Stimulated activated CD4-positive, alpha-beta T cell treated with anti-CD3 and anti-CD28 coated beads, Interleukin-2, amount 100 ng/mL, for 24 hours (primary cell): ENCODE measurements around the gene RBM12.

ENCODE experiments used
- DNase-seq, 2 donors: peaks; one replicate each; pipeline ENCODE4 v3.0.0-alpha.2; 2020

RBM12 gene

GRCh38 chr20:35652641-35653429, 11.9 kb downstream of the RBM12 start:
- DNase-seq = no peak

- DNase-seq = no peak
Observed at GRCh38 chr20:35651958-35652357, 12.7 kb downstream of the RBM12 start.

- no peak for DNase-seq
Observed at GRCh38 chr20:35650632-35651031, 14.1 kb downstream of the RBM12 start.

- no peak for DNase-seq
Observed at GRCh38 chr20:35648836-35649235, 15.9 kb downstream of the RBM12 start.

GRCh38 chr20:35644806-35645205, 19.9 kb downstream of the RBM12 start:
- DNase-seq = no peak

- no peak for DNase-seq
Observed at GRCh38 chr20:35643045-35643444, 21.7 kb downstream of the RBM12 start.

GRCh38 chr20:35641743-35642142, 23.0 kb downstream of the RBM12 start:
- DNase-seq = no peak

- DNase-seq = no peak
Observed at GRCh38 chr20:35640724-35641123, 24.0 kb downstream of the RBM12 start.

GRCh38 chr20:35638751-35639150, 25.9 kb downstream of the RBM12 start:
- no peak for DNase-seq

GRCh38 chr20:35637276-35637675, 27.4 kb downstream of the RBM12 start:
- no peak for DNase-seq

- no peak for DNase-seq
Observed at GRCh38 chr20:35636095-35636494, 28.6 kb downstream of the RBM12 start.

- no peak for DNase-seq
Observed at GRCh38 chr20:35635652-35636051, 29.0 kb downstream of the RBM12 start.

- no peak for DNase-seq
Observed at GRCh38 chr20:35632539-35633115, 32.1 kb downstream of the RBM12 start.

- DNase-seq = no peak
Observed at GRCh38 chr20:35630636-35631035, 34.1 kb downstream of the RBM12 start.

- DNase-seq = no peak
Observed at GRCh38 chr20:35629427-35630145, 35.1 kb downstream of the RBM12 start.

- DNase-seq = no peak
Observed at GRCh38 chr20:35627121-35627520, 37.6 kb downstream of the RBM12 start.

GRCh38 chr20:35626386-35627001, 38.2 kb downstream of the RBM12 start:
- peak in 1 of 2 donors; percentile 13 for DNase-seq

- DNase-seq = peak in 1 of 2 donors; percentile 9
Observed at GRCh38 chr20:35625584-35626385, 38.9 kb downstream of the RBM12 start.

GRCh38 chr20:35621560-35621946, 43.1 kb downstream of the RBM12 start:
- no peak for DNase-seq

GRCh38 chr20:35620818-35621559, 43.7 kb downstream of the RBM12 start:
- DNase-seq = no peak

- peak; percentile 84 to 85 for DNase-seq
Observed at GRCh38 chr20:35619196-35620095, 45.3 kb downstream of the RBM12 start.
